Pancreas (tissue), 10 donors: ENCODE data around the gene UHRF1. TPM values are rescaled to one million over a fixed set of nuclear protein-coding genes. Genes with fewer than 3 reads are reported as not detected.
A peak's percentile ranks its signal among the peaks of the same experiment; 100 is the strongest.

Experiments
- ATAC-seq, 4 donors: fragments of 200-7000 bp; cut with Tn5 transposase; one replicate each; pipeline versions ENCODE4 v1.8.0 to v1.9.1; 2020; ENCODE audit warnings: mild to moderate bottlenecking in 4 of 4, moderate library complexity in 4 of 4
- DNase-seq, 6 donors: peaks; one replicate each; pipeline ENCODE4 v3.0.0-alpha.2; 2020
- FAIRE-seq: peaks from 2 replicates; lab custom pipeline; 2012; peaks lifted over from hg19 to GRCh38; lab: Jason Lieb, UNC
- H3K27ac ChIP-seq, 4 donors: fragments of 200-600 bp; sonication (generic); 1 replicate in 3 of 4; 2 replicates in 1 of 4; pipeline versions ENCODE4 v1.5.0 to v1.8.0; 2020
- H3K27me3 ChIP-seq, 4 donors: fragments of 200-600 bp; one replicate each; pipeline ENCODE4 v1.8.0; 2021
- H3K36me3 ChIP-seq, 3 donors: fragments of 200-600 bp; sonication (generic) in 1 of 3; one replicate each; pipeline versions ENCODE4 v1.5.0 to v1.8.0; 2020 to 2021
- H3K4me1 ChIP-seq, 3 donors: fragments of 200-600 bp; one replicate each; pipeline ENCODE4 v1.8.0; 2021
- H3K4me3 ChIP-seq, 4 donors: fragments of 200-600 bp; sonication (generic) in 2 of 4; one replicate each; pipeline versions ENCODE4 v1.5.0 to v1.8.0; 2020 to 2021
- H3K9me3 ChIP-seq, 4 donors: fragments of 200-600 bp; one replicate each; pipeline ENCODE4 v1.8.0; 2021
- CTCF ChIP-seq, 4 donors: fragments of 200-600 bp; sonication (generic) in 3 of 4; IDR thresholded peaks; one replicate each; pipeline versions ENCODE4 v1.5.0 to v1.8.0; 2021; ENCODE audit warnings: antibody characterized with exemption in 4 of 4
- WGBS, 2 donors: extraction: QIAGEN DNeasy Blood & Tissue Kit; methylation state at CpG; one replicate each; pipeline ENCODE4 v1.1.7; 2013; 5-methylcytosine and 5-hydroxymethylcytosine counted together
- intact Hi-C, 3 donors: fragments of 100-400 bp; cut with DNase I; formaldehyde crosslinking; loops; one replicate each; pipeline versions ENCODE4 v1.11.1 to v1.14.2; 2022
- polyA plus RNA-seq, 2 donors: library from polyadenylated mRNA; stranded (reverse); fragments of 200-250 nt; gene quantifications; one replicate each; pipeline ENCODE4 v1.2.3, GENCODE V29; 2013
- total RNA-seq, 6 donors: library from RNA; stranded (reverse); fragmentation: NEBNext Ultra II Directional in 4 of 6; extraction: Animal tissue kit (Norgen Biotek cat#: 25700) in 4 of 6; gene quantifications; one replicate each; pipeline versions ENCODE4 v1.2.1 to v1.2.4, GENCODE V29; 2021 to 2023
- donor health status: healthy with polysubstance abuse.
- donor health status: DM: no; HTN: no; CAD: no; lungs with moderate emphysema.
- donor health status: DM: no; HTN: no; CAD: no.
- donor health status: control.
- donor health status: control.
- donor health status: Bipolar disorder and iron deficiency.
- donor health status: DM: yes; HTN: yes; CAD: no.
- donor health status: DM: no; HTN: no; CAD: no.
- donor health status: DM: no; HTN: no; CAD: no.
- donor health status: DM: yes; HTN: yes; CAD: no.

Gene UHRF1
- total and polyA plus RNA-seq, 8 donors, result 0.28 to 1.7 (median 0.84) TPM

- Histone ChIP-seq H3K36me3 (no peaks in the 10 kb centered on the region), H3K4me3 (no peak overlapping the region), H3K9me3 (no peaks in the 10 kb centered on the region), H3K27ac (no peak overlapping the region), H3K27me3 (no peaks in the 10 kb centered on the region), H3K4me1 (no peaks in the 10 kb centered on the region)
- no peak for DNase-seq
- no peak for ATAC-seq
- intact Hi-C loops, result no loop called here
- no peak for TF ChIP-seq CTCF (IDR thresholded peaks at IDR 0.05)
- FAIRE-seq, result no peak
- 90 to 92% methylated on average over 24 of the region's 24 CpGs for WGBS, 2 donors
Measured at GRCh38 chr19:4987692-4988370, 78.5 kb downstream of the UHRF1 start.

GRCh38 chr19:4988770-4989251 lies 79.5 kb downstream of the UHRF1 start:
- DNase-seq (no peak), ATAC-seq (peak in 3 of 4 donors; percentile 22 to 29 (median 29)), FAIRE-seq (no peak)
- Histone ChIP-seq H3K4me1 (no peaks in the 10 kb centered on the region), H3K9me3 (no peaks in the 10 kb centered on the region), H3K36me3 (no peaks in the 10 kb centered on the region), H3K4me3 (no peak overlapping the region), H3K27ac (no peak overlapping the region), H3K27me3 (no peaks in the 10 kb centered on the region)
- WGBS, 2 donors, result 76 to 79% methylated on average over 13 of the region's 13 CpGs
- intact Hi-C loops, result no loop called here
- TF ChIP-seq CTCF (IDR thresholded peaks at IDR 0.05), result no peak

- no peaks in the 10 kb centered on the region for H3K36me3 ChIP-seq
- ATAC-seq, result no peak
- no peak for DNase-seq
- 87% methylated on average over 7 of the region's 7 CpGs for WGBS, 2 donors
- no peak for TF ChIP-seq CTCF (IDR thresholded peaks at IDR 0.05)
- intact Hi-C loops, result no loop called here
- H3K4me1 ChIP-seq, result no peaks in the 10 kb centered on the region
- no peak for FAIRE-seq
- no peaks in the 10 kb centered on the region for H3K9me3 ChIP-seq
- H3K4me3 ChIP-seq, result no peak overlapping the region
- H3K27me3 ChIP-seq, result no peaks in the 10 kb centered on the region
- no peak overlapping the region for H3K27ac ChIP-seq
Measured at GRCh38 chr19:4990306-4990705, 81.0 kb downstream of the UHRF1 start.

GRCh38 chr19:4991538-4991937 lies 82.2 kb downstream of the UHRF1 start:
- no peak overlapping the region for H3K27ac ChIP-seq
- no peak overlapping the region for H3K4me3 ChIP-seq
- DNase-seq (no peak), ATAC-seq (no peak), FAIRE-seq (no peak)
- intact Hi-C loops, result no loop called here
- no peaks in the 10 kb centered on the region for H3K4me1 ChIP-seq
- no peaks in the 10 kb centered on the region for H3K27me3 ChIP-seq
- no peaks in the 10 kb centered on the region for H3K9me3 ChIP-seq
- 81 to 82% methylated on average over 9 of the region's 9 CpGs for WGBS, 2 donors
- H3K36me3 ChIP-seq, result no peaks in the 10 kb centered on the region
- no peak for TF ChIP-seq CTCF (IDR thresholded peaks at IDR 0.05)

- no peaks in the 10 kb centered on the region for H3K27me3 ChIP-seq
- no peak for ATAC-seq
- no peak overlapping the region for H3K27ac ChIP-seq
- no peak for DNase-seq
- FAIRE-seq, result no peak
- 69 to 74% methylated on average over 13 of the region's 13 CpGs for WGBS, 2 donors
- no peaks in the 10 kb centered on the region for H3K4me1 ChIP-seq
- no peak overlapping the region for H3K4me3 ChIP-seq
- H3K36me3 ChIP-seq, result no peaks in the 10 kb centered on the region
- intact Hi-C loops, result no loop called here
- H3K9me3 ChIP-seq, result no peaks in the 10 kb centered on the region
- TF ChIP-seq CTCF (IDR thresholded peaks at IDR 0.05), result no peak
Measured at GRCh38 chr19:4991996-4992698, 82.8 kb downstream of the UHRF1 start.
